GM19023 (cell line): ENCODE data around the gene AAK1.
"Not testable (repeated sequence)": the region's sequence is repeated elsewhere in the genome, so short reads cannot be mapped to it uniquely, and the experiment has no call there.

Experiments
- ATAC-seq: cut with Tn5 transposase; IDR thresholded peaks from one replicate; pipeline ENCODE4 v1.9.1; 2021; ENCODE audit warnings: mild to moderate bottlenecking, moderate library complexity; ENCODE audit not compliant: unreplicated experiment

The AAK1 gene

GRCh38 chr2:69660637-69661036, 17.1 kb upstream of the AAK1 start:
- no peak for ATAC-seq

DNA sequence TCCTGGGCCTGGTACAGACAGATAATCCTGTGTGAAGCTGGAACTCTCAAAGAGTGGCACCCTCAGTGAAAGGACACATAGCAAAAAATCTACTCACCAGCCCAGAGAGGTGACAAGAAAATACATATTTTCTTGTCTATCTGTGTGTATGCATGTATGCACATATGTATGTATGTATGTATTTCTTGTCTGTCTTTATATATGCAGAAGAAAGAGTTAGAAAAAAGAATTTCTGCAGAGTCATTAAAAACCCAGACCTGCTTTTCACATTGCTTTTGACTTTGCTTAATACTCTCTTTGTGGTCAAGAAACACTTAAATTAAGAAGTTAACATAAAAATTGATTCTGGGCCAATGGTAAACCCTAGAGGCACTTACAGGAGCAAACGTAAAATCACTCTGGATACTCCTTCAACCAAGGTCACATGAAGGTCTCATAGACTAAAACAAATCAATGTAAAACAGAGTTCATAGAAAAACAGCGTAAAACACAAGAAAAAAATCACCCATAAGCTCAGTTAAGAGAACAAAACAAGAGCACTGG, 16.5 kb upstream of the AAK1 start:
- ATAC-seq: no peak

DNA sequence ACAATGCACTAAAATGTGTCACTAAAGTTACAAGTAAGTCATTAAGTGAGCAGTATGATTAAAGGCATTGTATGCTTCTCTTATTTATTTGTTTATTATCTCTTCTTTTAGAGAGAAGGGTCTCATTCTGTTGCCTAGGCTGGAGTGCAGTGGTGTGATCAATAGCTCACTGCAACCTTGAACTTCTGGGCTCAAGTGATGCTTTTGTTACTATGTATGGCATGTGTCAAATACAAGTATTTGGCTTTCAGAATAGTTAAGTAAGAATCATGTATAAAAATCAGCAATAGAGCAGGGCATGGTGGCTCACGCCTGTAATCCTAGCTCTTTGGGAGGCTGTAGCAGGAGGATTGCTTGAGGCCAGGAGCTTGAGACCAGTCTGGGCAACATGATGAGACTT, 15.8 kb upstream of the AAK1 start:
- no peak for ATAC-seq

DNA sequence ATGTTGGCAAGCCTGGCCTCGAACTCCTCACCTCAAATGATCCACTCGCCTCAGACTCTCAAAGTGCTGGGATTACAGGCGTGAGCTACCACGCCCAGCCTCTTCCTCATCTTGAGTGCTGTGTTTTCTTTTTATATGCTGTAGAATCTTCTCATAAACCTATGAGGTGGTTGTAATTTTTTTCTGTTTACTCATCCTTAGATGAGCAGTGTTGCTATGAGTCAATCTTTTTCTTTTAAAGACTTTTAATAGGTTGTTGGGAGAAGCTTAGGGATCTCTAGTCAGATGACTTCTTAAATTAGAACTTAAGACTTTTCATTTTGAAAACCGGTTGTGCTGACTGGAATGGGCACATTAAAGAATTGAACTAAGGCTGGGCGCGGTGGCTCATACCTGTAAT, 8.7 kb upstream of the AAK1 start:
- no peak for ATAC-seq

DNA sequence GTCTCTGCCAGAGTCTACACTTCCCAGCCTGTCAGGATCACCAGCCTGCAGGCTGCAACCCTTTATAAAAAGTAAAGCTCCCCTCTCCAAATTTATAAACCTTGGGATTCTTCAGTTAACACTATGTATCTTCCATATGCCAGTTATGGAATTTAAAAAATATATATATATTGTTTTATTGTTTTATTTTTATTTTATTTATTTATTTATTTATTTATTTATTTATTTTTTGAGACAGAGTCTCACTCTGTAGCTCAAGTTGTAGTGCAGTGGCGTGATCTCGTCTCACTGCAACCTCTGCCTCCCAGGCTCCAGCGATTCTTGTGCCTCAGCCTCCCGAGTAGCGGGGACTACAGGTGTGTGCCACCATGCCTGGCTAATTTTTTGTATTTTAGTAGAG, 3.7 kb upstream of the AAK1 start:
- ATAC-seq: not testable (repeated sequence)

DNA sequence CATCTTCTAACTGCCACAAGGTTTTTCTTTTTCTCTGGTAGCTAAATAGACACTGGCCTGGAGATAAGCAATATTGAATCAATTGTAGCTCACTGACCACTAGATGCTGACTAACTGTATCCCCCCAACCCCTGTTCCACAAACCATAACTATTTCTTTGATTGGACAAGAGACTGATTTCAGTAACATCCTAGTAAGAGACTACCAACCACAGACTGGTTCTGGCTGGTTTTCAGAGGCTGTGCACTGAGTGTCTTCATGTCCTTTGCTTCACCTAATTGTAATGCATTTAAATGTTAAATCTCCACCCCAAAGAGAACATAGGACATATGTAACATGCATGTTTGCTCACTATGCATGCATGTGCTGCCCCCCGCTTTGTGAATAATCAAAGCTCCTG, 3.2 kb upstream of the AAK1 start:
- no peak for ATAC-seq

DNA sequence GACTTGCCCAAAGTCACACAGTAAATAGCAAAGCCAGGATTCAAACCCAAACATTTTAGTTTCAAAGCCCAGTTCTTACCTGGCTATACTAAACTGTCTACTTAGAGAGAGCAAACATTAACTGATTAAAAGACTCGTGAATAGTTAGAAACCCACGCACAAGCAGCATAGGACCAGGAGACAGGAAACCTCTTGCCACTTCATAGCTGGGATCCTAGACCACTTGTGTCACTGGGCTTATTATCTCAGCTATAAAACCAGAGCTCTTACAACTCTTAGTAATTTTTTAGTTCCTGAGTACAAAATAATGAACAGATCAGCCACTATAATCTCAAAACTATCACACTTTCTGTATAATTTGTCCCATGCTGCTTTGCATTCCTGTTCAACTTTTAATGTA, 2.4 kb upstream of the AAK1 start:
- no peak for ATAC-seq

GRCh38 chr2:69645031-69645431, 1.5 kb upstream of the AAK1 start:
- no peak for ATAC-seq

DNA sequence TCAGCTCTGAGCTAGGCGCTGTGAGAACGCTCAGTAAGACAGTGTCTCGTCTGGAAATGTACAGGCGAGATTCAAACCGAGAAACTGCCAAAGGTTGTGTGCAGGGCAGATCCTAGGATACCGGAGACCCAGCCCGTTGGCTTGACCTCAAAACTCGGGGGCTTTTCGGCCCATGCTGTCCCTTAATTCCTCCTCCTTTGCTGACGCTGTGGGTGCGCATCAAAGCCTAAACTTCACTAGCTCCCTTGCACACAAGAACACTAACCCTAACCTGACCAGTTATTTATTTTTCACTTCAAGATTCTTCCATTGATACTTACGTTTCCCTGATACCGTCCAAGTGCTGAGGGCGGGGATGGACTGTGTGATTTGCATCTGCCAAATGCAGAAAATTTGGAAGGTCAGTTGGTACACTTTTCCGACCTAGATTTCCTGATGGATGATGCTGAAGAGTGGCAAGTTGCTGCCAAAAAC, 1.0 kb upstream of the AAK1 start:
- no peak for ATAC-seq

DNA sequence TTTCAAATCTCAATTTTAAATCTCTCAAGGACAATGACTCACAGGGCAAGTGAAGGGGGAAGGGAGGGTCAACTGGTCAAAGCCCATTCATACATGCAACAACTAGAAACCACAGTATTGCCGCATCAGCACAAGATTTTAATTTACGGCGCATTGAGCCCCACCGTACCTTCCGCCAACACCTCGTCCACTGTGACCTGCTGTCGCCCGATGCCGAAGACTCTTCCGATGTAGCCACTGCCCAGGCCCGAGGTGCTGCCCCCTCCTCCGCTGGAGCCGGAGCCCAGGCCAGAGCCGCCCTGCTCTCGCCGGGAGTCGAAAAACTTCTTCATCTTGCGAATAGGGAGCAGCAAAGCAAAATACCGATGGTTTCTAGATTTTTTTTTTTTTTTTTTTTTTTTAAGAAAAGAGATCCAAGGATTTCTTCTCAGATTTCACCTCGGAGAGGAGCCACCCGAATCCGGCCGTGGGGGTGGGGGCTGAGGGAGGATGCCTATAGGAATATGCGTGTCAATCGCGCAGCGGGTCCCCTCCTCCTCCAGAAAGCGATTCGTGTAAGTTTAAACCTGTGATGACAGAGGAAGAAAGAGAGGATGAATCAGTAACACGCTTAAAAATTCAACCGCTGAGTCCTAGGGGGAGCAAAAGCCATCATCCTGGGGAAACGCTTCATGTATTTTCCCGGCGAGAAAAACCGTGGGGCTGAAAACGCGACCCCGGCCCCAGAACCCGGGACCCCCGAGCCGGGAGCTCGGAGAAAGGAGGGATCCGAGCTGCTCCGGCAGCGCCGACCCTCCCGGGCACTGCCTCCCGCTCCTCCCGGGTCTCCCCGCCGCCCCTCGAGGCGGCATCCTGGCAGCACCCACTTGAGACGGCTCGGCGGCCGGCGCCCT, 584 bp downstream of the AAK1 start:
- no peak for ATAC-seq

DNA sequence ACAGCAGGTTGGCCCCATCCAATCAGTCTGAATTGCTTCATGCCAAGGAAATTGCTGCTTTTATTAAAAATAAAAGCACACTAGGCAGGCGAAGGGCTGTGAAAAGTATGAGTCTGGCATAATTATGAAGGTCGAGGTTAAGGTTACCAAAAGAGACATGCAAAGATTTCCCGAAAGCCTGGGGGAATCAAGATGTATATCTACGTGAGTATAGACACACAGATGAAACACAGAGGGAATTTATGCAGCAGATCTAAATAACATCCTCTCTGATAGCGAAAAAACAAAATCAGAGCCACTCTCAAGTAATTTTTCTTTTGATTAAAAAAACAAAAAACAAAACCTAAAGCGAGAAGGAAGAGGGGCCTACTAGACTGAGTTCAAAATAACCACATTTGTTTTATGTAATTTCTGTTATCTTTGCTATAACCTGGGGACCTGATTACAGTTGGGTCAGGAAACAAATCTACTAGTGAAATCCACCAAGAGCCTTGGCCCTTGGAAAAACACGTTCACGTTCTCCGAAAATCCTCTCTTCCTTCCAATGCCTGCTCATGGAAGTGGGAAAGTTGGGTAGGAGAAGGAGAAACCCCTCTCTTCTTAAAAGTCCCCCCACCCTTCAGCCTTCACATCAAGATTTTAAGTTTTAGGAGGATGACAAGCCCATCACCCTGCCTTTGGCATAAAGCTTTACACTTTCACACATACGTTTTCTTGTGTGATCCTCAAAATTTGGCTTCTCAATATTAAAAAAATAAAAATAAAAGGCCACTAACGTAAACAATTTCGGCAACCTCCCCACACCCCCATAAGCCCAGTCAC, 1.4 kb downstream of the AAK1 start:
- no peak for ATAC-seq

DNA sequence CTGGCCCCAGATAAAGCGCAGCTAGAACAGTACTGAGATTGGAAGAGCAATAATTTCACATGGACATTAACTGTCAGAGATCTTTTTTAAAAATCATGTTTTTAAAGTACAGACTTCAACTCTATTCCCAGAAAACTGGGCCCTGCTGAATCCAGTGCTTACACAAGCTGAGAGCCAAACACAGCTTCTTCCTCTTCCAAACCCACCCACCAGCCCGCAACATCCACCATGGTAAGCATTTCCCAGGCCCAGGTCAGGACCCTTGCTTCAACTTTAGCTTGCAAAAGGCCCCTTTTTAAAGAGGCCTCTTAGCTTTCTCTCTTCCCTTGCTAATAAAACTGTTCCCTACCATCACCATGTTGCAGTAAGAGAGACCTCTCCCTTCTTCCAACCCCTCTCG, 2.1 kb downstream of the AAK1 start:
- ATAC-seq: no peak

DNA sequence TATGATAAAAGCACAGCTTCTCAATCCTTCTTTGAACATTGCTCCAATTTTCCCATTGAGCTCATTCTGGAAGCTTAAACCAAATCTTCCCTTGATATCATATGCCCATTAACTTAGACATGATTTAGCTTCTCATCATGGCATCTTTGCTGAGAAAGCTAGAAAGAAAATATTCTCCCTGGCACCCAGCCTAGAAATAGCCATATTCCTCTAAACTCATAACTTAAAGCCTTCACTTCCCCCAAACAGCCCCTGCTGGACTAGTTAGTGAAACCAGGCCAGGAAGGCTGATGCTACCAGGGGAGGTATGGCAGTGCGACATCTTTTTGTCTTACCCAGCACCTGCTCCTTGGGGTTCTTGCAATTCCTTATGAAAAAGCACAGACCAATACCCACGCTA, 4.3 kb downstream of the AAK1 start:
- no peak for ATAC-seq

DNA sequence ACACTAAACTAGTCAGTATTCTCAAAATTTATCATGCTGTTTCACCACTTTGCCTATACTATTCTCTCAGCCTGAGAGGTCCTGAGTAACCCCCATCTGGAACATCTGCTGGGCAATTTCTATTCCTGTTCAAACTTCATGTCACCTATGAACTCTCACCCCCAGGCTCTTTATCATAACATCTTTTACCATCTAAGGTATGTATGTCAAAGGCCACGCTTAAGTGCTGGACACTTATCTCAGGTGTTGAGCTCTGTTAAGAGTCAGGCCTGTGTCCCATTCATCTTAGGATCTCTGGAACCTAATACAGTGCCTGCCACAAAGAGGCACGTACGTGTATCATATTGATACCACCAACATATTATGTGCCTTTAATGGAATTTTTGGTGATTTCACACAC, 4.9 kb downstream of the AAK1 start:
- no peak for ATAC-seq

DNA sequence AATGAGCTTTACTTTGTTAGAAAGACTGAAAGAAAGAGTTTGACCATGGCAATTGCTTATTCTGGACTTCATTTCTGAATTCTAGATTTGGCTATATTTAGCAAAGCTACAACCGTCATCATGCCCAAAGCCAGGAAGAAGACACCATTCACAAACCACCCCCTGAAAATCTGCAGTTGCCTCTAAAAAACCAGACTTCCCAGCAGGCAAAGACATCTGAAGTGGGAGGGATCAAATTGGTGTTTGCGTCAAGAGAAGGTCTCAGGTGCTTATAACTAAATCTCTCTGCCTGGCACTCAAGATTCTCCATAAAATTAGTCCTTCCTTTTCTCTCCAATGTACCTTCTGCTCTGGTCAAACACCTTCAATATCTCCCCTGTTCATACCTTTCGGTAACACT, 5.6 kb downstream of the AAK1 start:
- ATAC-seq: no peak

DNA sequence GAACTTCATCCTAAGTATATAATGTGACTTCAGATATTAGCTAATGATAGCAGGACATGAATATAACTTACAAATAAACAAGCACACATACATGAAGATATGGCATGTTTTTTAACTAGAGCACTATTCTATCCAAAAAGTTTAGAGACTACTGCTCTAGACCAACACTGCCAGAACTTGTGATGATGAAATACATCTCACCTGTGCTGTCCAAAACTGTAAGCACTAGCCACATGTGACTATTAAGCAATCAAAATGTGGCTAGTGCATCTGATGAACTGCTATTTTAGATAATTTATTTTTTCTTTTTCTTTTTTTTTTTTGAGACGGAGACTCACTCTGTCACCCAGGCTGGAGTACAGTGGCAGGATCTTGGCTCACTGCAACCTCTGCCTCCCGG, 7.1 kb downstream of the AAK1 start:
- no peak for ATAC-seq

- no peak for ATAC-seq
These were observed 8.1 kb downstream of the AAK1 start for GRCh38 chr2:69635432-69635831.

- no peak for ATAC-seq
These were observed 9.2 kb downstream of the AAK1 start for GRCh38 chr2:69634196-69634821.

DNA sequence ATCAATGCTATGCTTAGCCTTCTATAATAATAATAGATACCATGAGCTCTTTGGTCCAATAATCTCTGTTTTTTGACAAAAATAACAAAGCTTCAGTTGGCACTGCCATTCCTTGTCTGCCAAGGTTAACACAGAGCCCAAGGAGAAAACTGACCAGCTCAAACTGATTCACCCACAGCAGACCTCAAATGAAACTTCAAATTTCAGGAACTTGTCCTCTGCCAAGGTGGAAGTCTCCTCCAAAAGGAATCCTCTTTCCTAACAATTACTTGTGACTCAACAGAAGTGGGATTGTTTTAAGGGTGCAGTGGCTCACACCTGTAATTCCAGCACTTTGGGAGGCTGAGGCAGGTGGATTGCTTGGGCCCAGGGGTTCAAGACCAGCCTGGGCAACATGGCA, 12.1 kb downstream of the AAK1 start:
- no peak for ATAC-seq

GRCh38 chr2:69629921-69630608, 13.5 kb downstream of the AAK1 start:
- no peak for ATAC-seq
